HUES64 (cell line): ENCODE measurements around the gene MORF4L1.
"Not testable (repeated sequence)": the region's sequence is repeated elsewhere in the genome, so short reads cannot be mapped to it uniquely, and the experiment has no call there.

Experiments
- H3K27ac ChIP-seq: 2 replicates; pipeline ENCODE4 v1.7.0; 2013; ENCODE audit warnings: low read depth, low read length, inconsistent platforms
- H3K27me3 ChIP-seq: 2 replicates; pipeline ENCODE4 v1.6.1; 2013; ENCODE audit warnings: mild to moderate bottlenecking, low read length; ENCODE audit not compliant: insufficient read depth
- H3K36me3 ChIP-seq: 2 replicates; pipeline ENCODE4 v1.6.1; 2013; ENCODE audit warnings: mild to moderate bottlenecking, low read length; ENCODE audit not compliant: insufficient read depth
- H3K4me1 ChIP-seq: 2 replicates; pipeline ENCODE4 v1.6.1; 2013; ENCODE audit warnings: mild to moderate bottlenecking, low read length, moderate library complexity; ENCODE audit not compliant: insufficient read depth
- H3K4me3 ChIP-seq: 2 replicates; pipeline ENCODE4 v1.5.1; 2013; ENCODE audit warnings: mild to moderate bottlenecking, low read length, moderate library complexity
- H3K9ac ChIP-seq: 2 replicates; pipeline ENCODE4 v1.6.1; 2013; ENCODE audit warnings: mild to moderate bottlenecking, low read depth, low read length
- H3K9me3 ChIP-seq: 2 replicates; pipeline ENCODE4 v1.6.1; 2013; ENCODE audit warnings: low read depth, low read length; ENCODE audit not compliant: insufficient read depth
- WGBS: fragments of 150-250, 120-280 bp; methylation state at CpG from one replicate; pipeline ENCODE4 v1.1.7; 2013; ENCODE audit warnings: missing lambda C conversion rate; 5-methylcytosine and 5-hydroxymethylcytosine counted together

Gene MORF4L1

GRCh38 chr15:78865585-78865984 is 7.1 kb upstream of the MORF4L1 start:
- not testable (repeated sequence) for H3K9me3 ChIP-seq

GRCh38 chr15:78866031-78866430 is 6.7 kb upstream of the MORF4L1 start:
- WGBS = 86% methylated on average over 8 of the region's 8 CpGs
- not testable (repeated sequence) for H3K4me3 ChIP-seq, H3K9me3 ChIP-seq

More at GRCh38 chr15:78865585-78865984, 7.1 kb upstream of the MORF4L1 start:
- H3K27me3 ChIP-seq, H3K4me3 ChIP-seq, H3K27ac ChIP-seq, H3K9ac ChIP-seq, H3K36me3 ChIP-seq, H3K4me1 ChIP-seq: not testable (repeated sequence)
- 96% methylated on average over 10 of the region's 10 CpGs for WGBS

DNA sequence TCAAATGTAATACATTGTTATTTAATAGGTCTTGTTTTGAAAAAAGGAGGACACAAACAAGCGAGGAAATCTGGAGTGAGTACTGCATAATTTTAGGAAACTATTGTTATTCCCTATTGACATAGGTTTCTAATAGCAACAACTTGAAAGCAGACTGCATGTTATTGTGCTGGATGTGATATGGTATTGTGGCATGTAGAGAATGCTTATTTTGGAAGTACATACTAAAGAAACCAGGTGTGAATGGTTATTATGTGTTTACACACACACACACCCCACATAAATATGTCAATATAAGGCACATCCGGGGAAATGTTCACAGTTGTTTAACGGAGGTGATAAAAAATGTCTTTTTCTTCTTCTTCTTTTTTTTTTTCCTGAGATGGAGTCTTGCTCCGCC is 5.9 kb upstream of the MORF4L1 start:
- 93% methylated on average over 3 of the region's 4 CpGs for WGBS
- Histone ChIP-seq H3K4me3 (no peak overlapping the region), H3K27me3 (no peaks in the 10 kb centered on the region), H3K4me1 (no peaks in the 10 kb centered on the region), H3K9me3 (no peaks in the 10 kb centered on the region), H3K36me3 (no peaks in the 10 kb centered on the region), H3K27ac (no peak overlapping the region), H3K9ac (no peak overlapping the region)

More at GRCh38 chr15:78866031-78866430, 6.7 kb upstream of the MORF4L1 start:
- not testable (repeated sequence) for H3K36me3 ChIP-seq, H3K27me3 ChIP-seq, H3K27ac ChIP-seq, H3K4me1 ChIP-seq, H3K9ac ChIP-seq

DNA sequence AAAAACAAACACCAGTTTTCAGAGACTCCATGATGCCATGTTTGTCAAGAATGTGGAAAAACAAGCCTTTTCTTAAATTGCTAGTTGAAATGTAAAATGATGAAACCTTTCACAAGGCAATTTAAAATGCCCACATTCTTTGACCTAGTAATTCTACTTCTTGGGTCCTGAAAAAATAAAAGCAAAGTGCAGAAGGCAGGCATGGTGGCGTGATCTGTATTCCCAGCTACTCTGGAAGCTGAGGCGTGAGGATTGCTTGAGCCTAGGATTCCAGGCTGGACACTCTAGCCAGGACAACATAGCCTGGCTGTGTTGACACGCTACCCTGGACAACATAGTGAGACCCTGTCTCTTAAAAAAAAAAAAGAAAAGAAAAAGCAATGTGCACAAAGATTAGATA is 4.3 kb upstream of the MORF4L1 start:
- Histone ChIP-seq H3K27ac (no peak overlapping the region), H3K9ac (no peak overlapping the region), H3K4me3 (no peak overlapping the region), H3K36me3 (no peaks in the 10 kb centered on the region), H3K27me3 (no peaks in the 10 kb centered on the region), H3K9me3 (no peaks in the 10 kb centered on the region), H3K4me1 (no peaks in the 10 kb centered on the region; the same call in 1 of the 2 replicates)
- 92% methylated on average over 3 of the region's 3 CpGs for WGBS

GRCh38 chr15:78871483-78872127 is 1.1 kb upstream of the MORF4L1 start:
- Histone ChIP-seq H3K4me1 (peaks cover 13% of the 10 kb centered on the region), H3K4me3 (peak overlapping the region; percentile 68), H3K27ac (peak overlapping the region; percentile 86; the same call in 1 of the 2 replicates), H3K9ac (peak overlapping the region; percentile 83)
- not testable (repeated sequence) for H3K36me3 ChIP-seq, H3K9me3 ChIP-seq, H3K27me3 ChIP-seq
- 85% methylated on average over 24 of the region's 24 CpGs for WGBS

DNA sequence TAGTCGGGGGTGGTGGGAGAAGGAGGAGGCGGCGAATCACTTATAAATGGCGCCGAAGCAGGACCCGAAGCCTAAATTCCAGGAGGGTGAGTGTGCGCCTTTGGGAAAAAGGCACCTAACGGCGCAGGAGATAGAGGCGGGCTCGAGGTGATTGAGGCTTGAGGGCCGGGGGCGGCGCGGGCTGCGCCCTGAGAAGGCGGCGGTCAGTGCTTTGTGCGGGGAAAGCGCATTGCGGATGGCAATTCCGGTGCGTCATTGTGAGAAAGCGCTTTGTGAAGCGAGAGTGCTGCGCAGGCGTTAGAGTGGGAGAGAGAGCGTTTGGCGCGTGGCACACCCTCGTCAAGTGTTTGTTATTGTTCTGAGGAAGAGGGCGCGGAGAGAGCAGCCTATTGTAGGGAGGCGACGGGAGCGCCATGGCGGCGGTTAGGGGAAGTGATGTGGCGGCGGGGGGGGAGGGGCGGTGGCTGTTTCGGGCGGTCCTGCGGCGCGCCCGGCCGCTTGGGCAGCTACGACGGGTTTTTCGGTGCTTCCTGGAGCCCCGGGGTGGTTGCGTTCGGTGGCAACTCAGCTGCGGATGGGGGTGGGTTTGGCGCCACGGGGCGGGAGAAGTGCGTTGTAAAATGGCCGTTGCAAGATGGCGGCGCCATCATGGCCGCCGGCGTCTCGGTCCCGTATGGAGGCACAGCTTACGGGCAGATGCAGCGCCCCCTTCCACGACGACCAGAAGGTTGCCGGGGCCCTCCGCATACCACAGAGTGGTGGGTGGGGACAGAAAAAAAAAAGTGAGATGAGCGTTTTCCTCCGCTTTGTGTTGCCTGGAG is 492 bp downstream of the MORF4L1 start:
- H3K27ac ChIP-seq = peak overlapping the region; percentile 100
- peak overlapping the region; percentile 78 for H3K4me3 ChIP-seq
- H3K4me1 ChIP-seq = peaks cover 27% of the 10 kb centered on the region
- H3K9ac ChIP-seq = peak overlapping the region; percentile 100
- WGBS = under 1% methylated on average over 75 of the region's 75 CpGs
- H3K27me3 ChIP-seq = no peaks in the 10 kb centered on the region
- no peaks in the 10 kb centered on the region for H3K9me3 ChIP-seq
- H3K36me3 ChIP-seq = peaks cover 3% of the 10 kb centered on the region; the same call in 1 of the 2 replicates

DNA sequence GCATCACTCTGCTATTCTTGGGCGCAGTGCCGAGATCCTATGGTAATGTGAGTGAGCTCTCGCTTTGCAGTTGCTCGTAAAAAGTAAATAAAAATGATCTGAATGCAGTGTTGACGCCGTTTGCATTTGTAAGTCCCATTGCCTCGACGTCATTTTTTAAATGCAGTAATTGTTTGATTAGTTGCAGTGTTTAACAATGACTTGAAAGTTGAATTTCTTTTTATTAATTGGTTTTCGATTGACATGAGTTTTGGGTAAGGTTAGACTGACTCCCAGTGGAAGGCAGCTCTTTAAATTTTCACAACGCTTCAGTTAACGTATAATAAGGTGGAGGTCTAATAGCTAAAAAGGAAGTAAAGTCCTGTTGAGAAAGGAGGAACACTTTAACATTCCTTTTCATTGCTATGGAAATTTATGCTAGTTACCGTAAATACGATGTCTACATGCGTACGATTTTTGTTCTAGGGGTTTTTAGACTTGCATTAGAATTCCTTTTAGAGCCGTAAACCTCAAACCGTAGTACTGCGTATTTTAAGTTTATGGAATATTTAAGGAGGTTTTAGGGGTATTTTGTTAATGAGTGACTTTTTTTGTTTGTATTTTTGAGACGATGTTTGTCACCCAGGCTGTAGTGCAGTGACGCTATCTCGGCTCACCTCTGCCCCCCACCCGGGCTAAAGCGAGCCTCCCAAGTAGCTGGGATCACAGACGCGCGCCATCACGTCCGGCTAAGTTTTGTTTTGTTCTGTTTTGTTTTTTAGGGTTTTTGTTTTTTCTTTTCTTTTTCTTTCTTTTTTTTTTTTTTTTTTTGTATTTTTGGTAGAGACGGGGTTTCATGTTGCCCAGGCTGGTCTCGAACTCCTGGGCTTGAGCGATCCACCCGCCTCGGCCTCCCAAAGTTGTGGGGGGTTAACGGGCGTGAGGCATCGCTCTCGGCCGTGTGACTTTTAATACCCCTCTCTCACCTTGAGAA is 1.4 kb downstream of the MORF4L1 start:
- H3K9me3 ChIP-seq = no peaks in the 10 kb centered on the region
- H3K27ac ChIP-seq = peak overlapping the region; percentile 100
- no peaks in the 10 kb centered on the region for H3K27me3 ChIP-seq
- H3K4me3 ChIP-seq = peak overlapping the region; percentile 78
- under 1% methylated on average over 31 of the region's 38 CpGs for WGBS
- peaks cover 9% of the 10 kb centered on the region for H3K36me3 ChIP-seq
- peaks cover 35% of the 10 kb centered on the region for H3K4me1 ChIP-seq
- peak overlapping the region; percentile 100 for H3K9ac ChIP-seq

GRCh38 chr15:78875107-78875914 is 2.6 kb downstream of the MORF4L1 start:
- 57% methylated on average over 22 of the region's 22 CpGs for WGBS
- H3K4me1 ChIP-seq = peaks cover 43% of the 10 kb centered on the region
- no peaks in the 10 kb centered on the region for H3K9me3 ChIP-seq
- peaks cover 20% of the 10 kb centered on the region for H3K36me3 ChIP-seq
- peak overlapping the region; percentile 78 for H3K4me3 ChIP-seq
- H3K9ac ChIP-seq = no peak overlapping the region; the same call in 1 of the 2 replicates
- no peak overlapping the region for H3K27ac ChIP-seq
- no peaks in the 10 kb centered on the region for H3K27me3 ChIP-seq

- H3K9ac ChIP-seq, H3K9me3 ChIP-seq, H3K4me3 ChIP-seq, H3K27ac ChIP-seq, H3K27me3 ChIP-seq: not testable (repeated sequence)
- Histone ChIP-seq H3K36me3 (peaks cover 37% of the 10 kb centered on the region), H3K4me1 (peaks cover 43% of the 10 kb centered on the region)
- 86% methylated on average over 14 of the region's 14 CpGs for WGBS
These were observed 4.3 kb downstream of the MORF4L1 start for GRCh38 chr15:78876954-78877353.

DNA sequence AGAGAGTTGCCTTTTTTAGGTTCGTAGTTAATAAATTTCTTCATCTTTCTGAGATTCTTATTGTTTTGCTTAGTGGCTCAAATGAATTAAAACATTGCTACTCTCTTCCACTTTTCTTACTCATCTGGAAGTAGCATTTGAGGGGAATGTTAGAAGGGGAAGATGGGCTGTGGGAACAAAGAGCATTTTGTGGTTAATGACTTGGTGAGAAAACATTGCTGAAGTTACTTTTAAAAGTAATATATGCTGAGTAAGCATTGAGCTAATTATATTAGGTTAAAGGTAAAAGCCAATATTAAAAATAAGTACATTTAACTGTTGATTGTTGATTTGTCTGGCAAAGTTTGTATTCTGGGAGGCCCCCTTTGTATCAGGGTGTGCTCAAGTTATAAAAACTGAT is 5.7 kb downstream of the MORF4L1 start:
- H3K27ac ChIP-seq = no peak overlapping the region
- peak overlapping the region; percentile 24; the same call in 1 of the 2 replicates for H3K4me3 ChIP-seq
- no peak overlapping the region for H3K9ac ChIP-seq
- H3K4me1 ChIP-seq = peaks cover 43% of the 10 kb centered on the region
- no peaks in the 10 kb centered on the region for H3K27me3 ChIP-seq
- no CpG with 5 or more reads among the region's 1 CpG for WGBS
- peaks cover 51% of the 10 kb centered on the region for H3K36me3 ChIP-seq
- H3K9me3 ChIP-seq = no peaks in the 10 kb centered on the region
